Mesenchymal stem cell (in vitro differentiated cells and primary cell): ENCODE measurements around the gene MYL6.
"Not testable (repeated sequence)": the region's sequence is repeated elsewhere in the genome, so short reads cannot be mapped to it uniquely, and the experiment has no call there.

Source experiments
- DNase-seq: peaks from one replicate; pipeline ENCODE4 v3.0.0-alpha.2; 2013
- H2AFZ ChIP-seq: one replicate; pipeline ENCODE4 v1.6.1; 2013; ENCODE audit warnings: low read depth, mild to moderate bottlenecking, control low read depth, inconsistent platforms, low read length, moderate library complexity
- H2AK5ac ChIP-seq: 2 replicates; pipeline ENCODE4 v1.6.1; 2013; ENCODE audit warnings: low read length, moderate library complexity, mild to moderate bottlenecking, inconsistent platforms; ENCODE audit not compliant: severe bottlenecking
- H2BK120ac ChIP-seq: one replicate; pipeline ENCODE4 v1.6.1; 2013; ENCODE audit warnings: low read depth, mild to moderate bottlenecking, inconsistent platforms, low read length, moderate library complexity
- H2BK12ac ChIP-seq, 2 experiments: one replicate each; pipeline ENCODE4 v1.6.1; 2013; ENCODE audit warnings: inconsistent platforms in 2 of 2, low read length in 2 of 2, mild to moderate bottlenecking in 2 of 2, moderate library complexity in 2 of 2, control low read depth in 1 of 2
- H2BK15ac ChIP-seq: one replicate; pipeline ENCODE4 v1.6.1; 2013; ENCODE audit warnings: mild to moderate bottlenecking, low read depth, inconsistent platforms; ENCODE audit not compliant: poor library complexity, severe bottlenecking
- H2BK5ac ChIP-seq: 2 replicates; pipeline ENCODE4 v1.6.1; 2013; ENCODE audit warnings: low read depth, mild to moderate bottlenecking, low read length, control low read depth, inconsistent platforms; ENCODE audit not compliant: poor library complexity, severe bottlenecking
- H3K14ac ChIP-seq, 2 experiments: one replicate each; pipeline ENCODE4 v1.6.1; 2013; ENCODE audit warnings: inconsistent platforms in 2 of 2, low read length in 2 of 2, control low read depth in 1 of 2, mild to moderate bottlenecking in 1 of 2, moderate library complexity in 1 of 2
- H3K18ac ChIP-seq, 2 experiments: one replicate each; pipeline ENCODE4 v1.6.1; 2013; ENCODE audit warnings: inconsistent platforms in 2 of 2, low read length in 2 of 2, control low read depth in 1 of 2, low read depth in 1 of 2, mild to moderate bottlenecking in 1 of 2
- H3K23ac ChIP-seq, 2 experiments: one replicate each; pipeline ENCODE4 v1.6.1; 2013; ENCODE audit warnings: inconsistent platforms in 2 of 2, low read length in 2 of 2, mild to moderate bottlenecking in 2 of 2, moderate library complexity in 2 of 2, control low read depth in 1 of 2
- H3K27ac ChIP-seq: 2 replicates; pipeline ENCODE4 v1.5.1; 2013; ENCODE audit warnings: mild to moderate bottlenecking, moderate library complexity, low read length, control low read depth, inconsistent platforms; ENCODE audit not compliant: poor library complexity, severe bottlenecking
- H3K27me3 ChIP-seq, 2 experiments: 2 replicates each; pipeline versions ENCODE4 v1.6.1 to v1.7.0; 2013; ENCODE audit warnings: low read length in 2 of 2, mild to moderate bottlenecking in 2 of 2, moderate library complexity in 2 of 2, control low read depth in 1 of 2, inconsistent platforms in 1 of 2; ENCODE audit not compliant: control insufficient read depth in 1 of 2, insufficient read depth in 1 of 2
- H3K36me3 ChIP-seq, 2 experiments: 2 replicates each; pipeline versions ENCODE4 v1.6.1 to v1.7.0; 2013; ENCODE audit warnings: low read length in 2 of 2, control low read depth in 1 of 2, inconsistent platforms in 1 of 2, low read depth in 1 of 2, mild to moderate bottlenecking in 1 of 2; ENCODE audit not compliant: insufficient read depth in 2 of 2, control insufficient read depth in 1 of 2
- H3K4ac ChIP-seq, 2 experiments: one replicate each; pipeline ENCODE4 v1.6.1; 2013; ENCODE audit warnings: inconsistent platforms in 2 of 2, low read length in 2 of 2, mild to moderate bottlenecking in 2 of 2, moderate library complexity in 2 of 2, control low read depth in 1 of 2, low read depth in 1 of 2
- H3K4me1 ChIP-seq: 2 replicates; pipeline ENCODE4 v1.6.1; 2013; ENCODE audit warnings: low read depth, low read length, control low read depth; ENCODE audit not compliant: control insufficient read depth, insufficient read depth
- H3K4me2 ChIP-seq: 2 replicates; pipeline ENCODE4 v1.6.1; 2013; ENCODE audit warnings: low read length, mild to moderate bottlenecking, inconsistent platforms; ENCODE audit not compliant: poor library complexity, severe bottlenecking
- H3K4me3 ChIP-seq, 2 experiments: 2 replicates each; pipeline versions ENCODE4 v1.5.1 to v1.7.0; 2013; ENCODE audit warnings: low read length in 2 of 2, mild to moderate bottlenecking in 2 of 2, control low read depth in 1 of 2, low read depth in 1 of 2; ENCODE audit not compliant: insufficient read depth in 1 of 2
- H3K79me1 ChIP-seq: replicated peaks from 2 replicates; pipeline ENCODE4 v1.6.1; 2013; ENCODE audit warnings: mild to moderate bottlenecking, control low read depth, low read length, inconsistent platforms; ENCODE audit not compliant: poor library complexity, severe bottlenecking
- H3K9ac ChIP-seq: 2 replicates; pipeline ENCODE4 v1.7.0; 2013; ENCODE audit warnings: mild to moderate bottlenecking, low read length, moderate library complexity
- H3K9me3 ChIP-seq: 2 replicates; pipeline ENCODE4 v1.7.0; 2013; ENCODE audit warnings: mild to moderate bottlenecking, low read length; ENCODE audit not compliant: control insufficient read depth
- H4K8ac ChIP-seq: one replicate; pipeline ENCODE4 v1.6.1; 2013; ENCODE audit warnings: inconsistent platforms, mild to moderate bottlenecking, low read length, moderate library complexity
- H4K91ac ChIP-seq: one replicate; pipeline ENCODE4 v1.6.1; 2013; ENCODE audit warnings: mild to moderate bottlenecking, low read length, inconsistent platforms
- WGBS: methylation state at CpG from one replicate; pipeline ENCODE4 v1.1.7; 2013; ENCODE audit warnings: mixed read lengths; 5-methylcytosine and 5-hydroxymethylcytosine counted together

The MYL6 gene

GRCh38 chr12:56155256-56155845 lies 2.8 kb upstream of the MYL6 start:
- H3K9me3 ChIP-seq = no peaks in the 10 kb centered on the region
- peaks cover 19% of the 10 kb centered on the region for H3K79me1 ChIP-seq
- no peak overlapping the region for H3K9ac ChIP-seq
- H2BK15ac ChIP-seq = no peak overlapping the region
- H2BK120ac ChIP-seq = no peak overlapping the region
- no peak overlapping the region for H2AK5ac ChIP-seq
- H3K4me3 ChIP-seq = no peak overlapping the region
- H4K91ac ChIP-seq = no peak overlapping the region
- no peak overlapping the region for H3K14ac ChIP-seq
- peaks cover 18% of the 10 kb centered on the region for H3K4me1 ChIP-seq
- H4K8ac ChIP-seq = no peak overlapping the region
- WGBS = 97% methylated on average over 11 of the region's 11 CpGs
- no peak overlapping the region for H3K23ac ChIP-seq
- no peak overlapping the region for H3K27ac ChIP-seq
- H2BK5ac ChIP-seq = no peak overlapping the region
- H3K36me3 ChIP-seq = peaks cover 26 to 30% of the 10 kb centered on the region in 2 experiments
- no peaks in the 10 kb centered on the region for H3K27me3 ChIP-seq
- no peak overlapping the region for H3K4ac ChIP-seq
- no peak for DNase-seq
- no peak overlapping the region for H3K4me2 ChIP-seq
- H2AFZ ChIP-seq = no peak overlapping the region
- H3K18ac ChIP-seq = no peak overlapping the region
- H2BK12ac ChIP-seq = no peak overlapping the region

GRCh38 chr12:56156464-56157200 lies 1.5 kb upstream of the MYL6 start:
- peak overlapping the region in 1 of 2 experiments; percentile 80 for H3K4me3 ChIP-seq
- H2AK5ac ChIP-seq, H2BK12ac ChIP-seq, H2BK15ac ChIP-seq, H2AFZ ChIP-seq, H4K91ac ChIP-seq, H3K14ac ChIP-seq, H4K8ac ChIP-seq, H3K27me3 ChIP-seq, H3K9me3 ChIP-seq, DNase-seq, H3K4ac ChIP-seq, H3K18ac ChIP-seq, H2BK120ac ChIP-seq, H3K23ac ChIP-seq, H2BK5ac ChIP-seq: not testable (repeated sequence)
- peaks cover 27% of the 10 kb centered on the region for H3K4me1 ChIP-seq
- H3K36me3 ChIP-seq = peaks cover 39 to 43% of the 10 kb centered on the region in 2 experiments
- peak overlapping the region; percentile 98 for H3K27ac ChIP-seq
- peaks cover 19% of the 10 kb centered on the region for H3K79me1 ChIP-seq
- H3K9ac ChIP-seq = peak overlapping the region; percentile 87
- WGBS = 92% methylated on average over 21 of the region's 21 CpGs
- peak overlapping the region; percentile 64 for H3K4me2 ChIP-seq

DNA sequence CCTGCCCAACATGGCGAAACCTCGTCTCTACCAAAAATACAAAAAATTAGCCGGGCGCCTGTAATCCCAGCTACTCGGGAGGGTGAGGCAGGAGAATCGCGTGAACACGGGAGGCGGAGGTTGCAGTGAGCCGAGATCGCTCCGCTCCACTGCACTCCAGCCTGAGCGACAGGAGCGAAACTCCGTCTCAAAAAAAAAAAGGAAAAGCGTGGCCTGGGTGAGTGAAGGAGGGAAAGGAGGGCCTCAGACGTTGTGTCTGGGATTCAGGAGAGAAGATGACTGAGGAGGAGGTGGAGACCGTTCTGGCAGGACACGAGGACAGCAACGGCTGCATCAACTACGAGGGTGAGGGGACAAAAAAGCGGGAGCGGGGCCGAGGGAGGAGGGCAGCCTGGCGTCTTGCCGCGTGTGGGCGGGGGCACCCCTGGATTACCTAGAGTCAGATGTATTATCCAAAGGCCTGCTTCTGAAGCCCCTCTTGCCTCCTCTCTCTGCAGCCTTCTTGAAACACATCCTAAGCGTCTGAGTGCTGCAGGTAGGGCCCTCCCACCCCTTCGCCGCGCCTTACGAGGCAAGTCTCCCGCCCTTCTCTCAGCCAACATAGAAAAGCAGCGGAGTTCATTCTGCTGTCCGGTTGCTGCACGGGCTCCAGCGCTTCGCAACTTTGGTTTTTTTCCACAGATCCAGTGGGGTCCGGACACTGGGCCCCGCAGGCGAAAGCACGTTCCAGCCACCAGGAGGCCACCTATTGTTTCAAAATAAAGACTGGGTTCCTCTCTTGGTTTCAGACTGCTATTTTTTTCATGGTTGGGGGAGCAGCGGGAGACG lies 744 bp upstream of the MYL6 start:
- Histone ChIP-seq H3K9me3 (no peaks in the 10 kb centered on the region), H3K4me1 (peaks cover 30% of the 10 kb centered on the region), H3K4me2 (peak overlapping the region; percentile 64), H3K79me1 (peaks cover 19% of the 10 kb centered on the region), H4K8ac (peak overlapping the region; percentile 8), H2BK12ac (peak overlapping the region in 1 of 2 experiments; percentile 59), H3K27me3 (no peaks in the 10 kb centered on the region), H2BK120ac (peak overlapping the region; percentile 67), H2BK5ac (peak overlapping the region; percentile 19), H3K4me3 (peak overlapping the region; percentile 51 to 80), H3K4ac (peak overlapping the region; percentile 1 to 71), H2AK5ac (no peak overlapping the region), H2BK15ac (peak overlapping the region; percentile 1), H4K91ac (peak overlapping the region; percentile 3), H3K27ac (peak overlapping the region; percentile 98), H3K18ac (peak overlapping the region; percentile 7 to 96), H3K9ac (peak overlapping the region; percentile 87), H2AFZ (peak overlapping the region; percentile 8), H3K23ac (peak overlapping the region in 1 of 2 experiments; percentile 23), H3K14ac (no peak overlapping the region), H3K36me3 (peaks cover 47 to 50% of the 10 kb centered on the region in 2 experiments)
- peak; percentile 94 for DNase-seq
- 18% methylated on average over 43 of the region's 45 CpGs for WGBS
